GM06990 (cell line): Measurements from ENCODE around the gene HABP4.

ENCODE experiments used
- DNase-seq: peaks from one replicate; pipeline ENCODE4 v3.0.0-alpha.2; 2011; ENCODE audit not compliant: insufficient read length; ENCODE audit errors: extremely low read depth
- H3K27me3 ChIP-seq: replicated peaks from 2 replicates; pipeline ENCODE4 v1.6.0; 2011; ENCODE audit warnings: low read length; ENCODE audit not compliant: control insufficient read depth, insufficient read depth
- H3K36me3 ChIP-seq: 2 replicates; pipeline ENCODE4 v1.5.1; 2011; ENCODE audit warnings: low read length; ENCODE audit not compliant: control insufficient read depth, insufficient read depth
- H3K4me3 ChIP-seq: replicated peaks from 2 replicates; pipeline ENCODE4 v1.5.1; 2011; ENCODE audit warnings: low read depth, mild to moderate bottlenecking, control low read depth, low read length
- CTCF ChIP-seq: IDR thresholded peaks from 2 replicates; pipeline ENCODE4 v1.5.1; 2011; ENCODE audit warnings: low read length, control low read depth, mild to moderate bottlenecking, inconsistent platforms; ENCODE audit not compliant: insufficient read depth, poor library complexity, severe bottlenecking

Gene HABP4

DNA sequence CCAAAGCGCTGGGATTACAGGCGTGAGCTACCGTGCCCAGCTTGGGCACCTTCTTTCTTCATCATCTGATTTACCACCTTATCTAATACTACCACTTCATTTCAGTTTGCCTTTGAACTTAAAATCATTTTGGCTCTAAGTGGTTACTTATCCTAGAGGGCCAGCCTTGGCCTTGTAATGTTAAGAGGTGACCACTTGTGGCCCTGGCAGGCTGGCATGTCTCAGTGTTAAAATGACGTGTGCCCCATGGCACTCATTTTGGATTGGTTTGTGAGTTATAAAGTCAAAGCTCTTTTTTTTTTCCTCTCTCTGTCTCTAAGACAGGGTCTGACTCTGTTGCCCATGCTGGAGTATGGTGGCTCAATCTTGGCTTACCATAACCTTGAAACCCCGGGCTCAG is 17.8 kb downstream of the HABP4 start:
- no peak for TF ChIP-seq CTCF
- Histone ChIP-seq H3K4me3 (no peak overlapping the region), H3K27me3 (no peaks in the 10 kb centered on the region), H3K36me3 (no peaks in the 10 kb centered on the region)
- no peak for DNase-seq

- Histone ChIP-seq H3K4me3 (no peak overlapping the region), H3K36me3 (no peaks in the 10 kb centered on the region), H3K27me3 (no peaks in the 10 kb centered on the region)
- DNase-seq: no peak
- TF ChIP-seq CTCF: no peak
Measured at GRCh38 chr9:96476013-96476412, 26.0 kb downstream of the HABP4 start.

DNA sequence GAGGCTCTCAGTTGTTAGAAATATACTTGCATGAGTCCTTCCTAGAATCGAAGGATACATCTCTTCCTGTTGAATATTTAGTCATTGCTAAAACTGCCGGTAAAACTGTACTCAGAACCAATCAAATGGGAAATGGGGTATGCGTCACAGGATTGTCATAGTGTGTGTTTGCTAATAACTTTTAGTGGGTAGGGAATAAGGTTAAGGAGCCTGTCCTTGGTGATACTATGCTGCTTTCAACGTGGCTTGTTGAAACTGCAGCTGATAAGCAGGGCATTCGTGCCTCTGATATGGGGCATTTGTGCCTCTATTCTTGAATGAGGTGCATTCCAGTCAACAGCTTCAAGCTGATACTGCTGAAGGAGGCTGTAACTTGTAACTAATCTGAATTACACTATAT is 26.6 kb downstream of the HABP4 start:
- H3K27me3 ChIP-seq: no peaks in the 10 kb centered on the region
- H3K36me3 ChIP-seq: no peaks in the 10 kb centered on the region
- no peak for TF ChIP-seq CTCF
- no peak overlapping the region for H3K4me3 ChIP-seq
- DNase-seq: no peak

- no peaks in the 10 kb centered on the region for H3K27me3 ChIP-seq
- H3K36me3 ChIP-seq: no peaks in the 10 kb centered on the region
- peak; percentile 63 for DNase-seq
- H3K4me3 ChIP-seq: no peak overlapping the region
- TF ChIP-seq CTCF: no peak
Measured at GRCh38 chr9:96478829-96479371, 28.9 kb downstream of the HABP4 start.

GRCh38 chr9:96480736-96481135 is 30.8 kb downstream of the HABP4 start:
- Histone ChIP-seq H3K27me3 (no peaks in the 10 kb centered on the region), H3K4me3 (no peak overlapping the region), H3K36me3 (no peaks in the 10 kb centered on the region)
- no peak for TF ChIP-seq CTCF
- no peak for DNase-seq

DNA sequence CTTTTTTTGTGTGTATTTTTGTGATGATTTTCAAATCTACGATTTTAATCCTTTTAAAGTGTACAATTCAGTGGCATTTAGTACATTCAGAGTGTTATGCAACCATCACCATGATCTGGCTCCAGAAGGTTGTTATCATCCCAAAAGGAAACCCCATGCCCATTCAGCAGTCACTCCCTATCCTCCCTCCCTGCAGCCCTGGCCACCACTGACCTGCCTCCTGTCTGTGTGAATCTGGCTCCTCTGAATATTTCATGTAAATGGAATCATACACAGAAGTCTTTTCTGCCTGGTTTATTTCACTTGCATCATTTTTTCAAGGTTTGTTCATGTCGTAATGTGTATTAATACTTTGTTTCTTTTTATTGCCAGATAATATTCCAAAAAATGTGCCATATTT is 32.5 kb downstream of the HABP4 start:
- no peak for TF ChIP-seq CTCF
- no peak for DNase-seq
- Histone ChIP-seq H3K4me3 (no peak overlapping the region), H3K36me3 (no peaks in the 10 kb centered on the region), H3K27me3 (no peaks in the 10 kb centered on the region)
